Hepatocyte (in vitro differentiated cells): ENCODE results near the gene TMEM121B.

Experiments
- EZH2 ChIP-seq: fragments of 200-600 bp; sonication (generic); IDR thresholded peaks from 2 replicates; pipeline ENCODE4 v1.6.1; 2016; ENCODE audit warnings: antibody characterized with exemption, mild to moderate bottlenecking, borderline replicate concordance
- EZH2phosphoT487 ChIP-seq: fragments of 200-600 bp; sonication (generic); IDR thresholded peaks from one replicate; pipeline ENCODE4 v1.6.1; 2018; ENCODE audit warnings: antibody characterized with exemption, mild to moderate bottlenecking, low read depth, moderate library complexity; ENCODE audit not compliant: unreplicated experiment, severe bottlenecking
- TF ChIP-seq, protein P1 (sequence below): fragments of 200-600 bp; sonication (generic); IDR thresholded peaks from 2 replicates; pipeline ENCODE4 v1.5.1; 2016; ENCODE audit warnings: antibody characterized with exemption, mild to moderate bottlenecking; ENCODE audit not compliant: poor library complexity

DNA sequence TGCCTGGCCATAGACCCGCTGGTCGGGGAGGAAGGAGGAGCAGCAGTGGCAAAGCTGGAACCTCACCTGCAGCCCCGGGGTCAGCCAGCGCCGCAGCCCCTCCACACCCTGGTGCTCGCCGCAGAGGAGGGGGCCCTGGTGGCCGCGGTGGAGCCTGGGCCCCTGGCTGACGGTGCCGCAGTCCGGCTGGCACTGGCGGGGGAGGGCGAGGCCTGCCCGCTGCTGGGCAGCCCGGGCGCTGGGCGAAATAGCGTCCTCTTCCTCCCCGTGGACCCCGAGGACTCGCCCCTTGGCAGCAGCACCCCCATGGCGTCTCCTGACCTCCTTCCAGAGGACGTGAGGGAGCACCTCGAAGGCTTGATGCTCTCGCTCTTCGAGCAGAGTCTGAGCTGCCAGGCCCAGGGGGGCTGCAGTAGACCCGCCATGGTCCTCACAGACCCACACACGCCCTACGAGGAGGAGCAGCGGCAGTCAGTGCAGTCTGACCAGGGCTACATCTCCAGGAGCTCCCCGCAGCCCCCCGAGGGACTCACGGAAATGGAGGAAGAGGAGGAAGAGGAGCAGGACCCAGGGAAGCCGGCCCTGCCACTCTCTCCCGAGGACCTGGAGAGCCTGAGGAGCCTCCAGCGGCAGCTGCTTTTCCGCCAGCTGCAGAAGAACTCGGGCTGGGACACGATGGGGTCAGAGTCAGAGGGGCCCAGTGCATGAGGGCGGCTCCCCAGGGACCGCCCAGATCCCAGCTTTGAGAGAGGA is 11.9 kb downstream of the TMEM121B start:
- TF ChIP-seq, protein P1, sequence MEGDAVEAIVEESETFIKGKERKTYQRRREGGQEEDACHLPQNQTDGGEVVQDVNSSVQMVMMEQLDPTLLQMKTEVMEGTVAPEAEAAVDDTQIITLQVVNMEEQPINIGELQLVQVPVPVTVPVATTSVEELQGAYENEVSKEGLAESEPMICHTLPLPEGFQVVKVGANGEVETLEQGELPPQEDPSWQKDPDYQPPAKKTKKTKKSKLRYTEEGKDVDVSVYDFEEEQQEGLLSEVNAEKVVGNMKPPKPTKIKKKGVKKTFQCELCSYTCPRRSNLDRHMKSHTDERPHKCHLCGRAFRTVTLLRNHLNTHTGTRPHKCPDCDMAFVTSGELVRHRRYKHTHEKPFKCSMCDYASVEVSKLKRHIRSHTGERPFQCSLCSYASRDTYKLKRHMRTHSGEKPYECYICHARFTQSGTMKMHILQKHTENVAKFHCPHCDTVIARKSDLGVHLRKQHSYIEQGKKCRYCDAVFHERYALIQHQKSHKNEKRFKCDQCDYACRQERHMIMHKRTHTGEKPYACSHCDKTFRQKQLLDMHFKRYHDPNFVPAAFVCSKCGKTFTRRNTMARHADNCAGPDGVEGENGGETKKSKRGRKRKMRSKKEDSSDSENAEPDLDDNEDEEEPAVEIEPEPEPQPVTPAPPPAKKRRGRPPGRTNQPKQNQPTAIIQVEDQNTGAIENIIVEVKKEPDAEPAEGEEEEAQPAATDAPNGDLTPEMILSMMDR, result no peak
- TF ChIP-seq EZH2 (no peak), EZH2phosphoT487 (no peak)
